ENCODE data around the gene MTLN.

DNA sequence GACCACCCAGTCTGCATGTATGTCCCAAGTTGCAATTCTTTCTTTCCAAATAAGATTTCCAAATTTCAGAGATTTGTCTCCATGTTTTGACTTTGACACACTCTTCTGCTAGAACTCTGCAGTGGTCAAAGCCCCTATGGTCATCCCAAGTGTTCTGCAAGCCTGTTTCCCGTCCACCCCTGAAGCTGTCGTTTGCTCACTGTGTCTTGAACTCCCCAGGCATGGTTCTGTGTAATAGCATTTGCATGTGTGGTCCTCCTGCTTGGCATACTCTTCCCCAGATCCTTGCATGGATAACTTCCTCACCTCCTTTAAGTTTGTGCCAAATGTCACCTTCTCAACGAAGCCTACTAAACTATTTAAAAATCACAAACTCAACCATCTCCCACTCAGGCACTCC lies 3.9 kb upstream of the MTLN start:
- TF ChIP-seq FOXM1 (CRISPR knock-in tag; IDR thresholded peaks at IDR 0.05) (no peak), EZH2 (conservative IDR thresholded peaks at IDR 0.05; ENCODE audit: low read depth, low read length) (no peak), RAD21 (CRISPR knock-in tag; IDR thresholded peaks at IDR 0.05) (no peak)
- TF ChIP-seq, protein P1, sequence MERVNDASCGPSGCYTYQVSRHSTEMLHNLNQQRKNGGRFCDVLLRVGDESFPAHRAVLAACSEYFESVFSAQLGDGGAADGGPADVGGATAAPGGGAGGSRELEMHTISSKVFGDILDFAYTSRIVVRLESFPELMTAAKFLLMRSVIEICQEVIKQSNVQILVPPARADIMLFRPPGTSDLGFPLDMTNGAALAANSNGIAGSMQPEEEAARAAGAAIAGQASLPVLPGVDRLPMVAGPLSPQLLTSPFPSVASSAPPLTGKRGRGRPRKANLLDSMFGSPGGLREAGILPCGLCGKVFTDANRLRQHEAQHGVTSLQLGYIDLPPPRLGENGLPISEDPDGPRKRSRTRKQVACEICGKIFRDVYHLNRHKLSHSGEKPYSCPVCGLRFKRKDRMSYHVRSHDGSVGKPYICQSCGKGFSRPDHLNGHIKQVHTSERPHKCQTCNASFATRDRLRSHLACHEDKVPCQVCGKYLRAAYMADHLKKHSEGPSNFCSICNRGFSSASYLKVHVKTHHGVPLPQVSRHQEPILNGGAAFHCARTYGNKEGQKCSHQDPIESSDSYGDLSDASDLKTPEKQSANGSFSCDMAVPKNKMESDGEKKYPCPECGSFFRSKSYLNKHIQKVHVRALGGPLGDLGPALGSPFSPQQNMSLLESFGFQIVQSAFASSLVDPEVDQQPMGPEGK (CRISPR knock-in tag; IDR thresholded peaks at IDR 0.05): no peak

All from HepG2 (cell line).